Loucy (cell line): ENCODE data around the gene TTC7B.

Experiments used
- CTCF ChIP-seq: fragments of 200-600 bp; sonication (generic); conservative IDR thresholded peaks from 2 replicates; pipeline ENCODE4 v1.5.1; 2014; ENCODE audit warnings: mild to moderate bottlenecking, antibody characterized with exemption, low read length
- EZH2phosphoT487 ChIP-seq: fragments of 200-600 bp; IDR thresholded peaks from 2 replicates; pipeline ENCODE4 v1.6.1; 2018; ENCODE audit warnings: antibody characterized with exemption, mild to moderate bottlenecking, moderate library complexity, borderline replicate concordance

DNA sequence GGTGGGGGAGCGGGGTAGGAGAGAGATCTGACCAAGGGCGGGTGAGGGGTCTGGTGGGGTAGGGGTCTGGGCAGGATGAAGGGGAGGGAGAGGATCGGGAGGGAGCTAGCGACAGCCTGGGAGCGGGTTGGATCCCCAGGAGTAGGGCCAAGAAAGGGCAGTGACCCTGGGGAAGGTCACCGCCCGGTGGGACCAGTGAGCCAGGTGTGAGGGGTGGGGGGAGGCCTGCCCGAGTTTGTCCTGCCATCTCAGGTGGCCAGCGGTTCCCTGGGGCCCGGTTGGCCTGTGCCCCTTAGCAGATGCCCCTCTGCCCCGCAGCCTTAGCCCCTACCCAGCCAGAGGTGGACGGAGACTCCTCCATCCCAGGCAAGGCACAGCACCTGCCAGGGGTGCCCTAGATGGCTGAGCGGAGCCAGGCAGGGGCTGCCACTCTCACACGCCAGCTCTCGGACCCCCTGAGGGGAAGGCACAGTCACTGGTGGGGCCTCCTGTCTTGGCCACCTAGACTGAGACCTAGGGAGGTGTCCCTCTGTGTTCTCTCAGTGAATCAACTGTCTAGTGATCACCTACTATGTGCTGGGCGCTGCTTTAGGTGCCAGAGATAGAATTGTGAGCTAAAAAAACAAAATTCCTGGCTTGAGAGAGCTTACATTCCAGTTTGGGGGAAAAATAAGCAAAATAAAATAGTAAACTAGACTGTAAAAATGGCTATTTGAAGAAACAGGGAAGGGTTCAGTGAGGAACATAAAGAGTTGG, 629 bp upstream of the TTC7B start:
- TF ChIP-seq CTCF (no peak), EZH2phosphoT487 (no peak)
